H1 (cell line): ENCODE results near the gene WFIKKN1. TPM values are rescaled to one million over a fixed set of nuclear protein-coding genes. Genes with fewer than 3 reads are reported as not detected.

Experiments used
- RBBP5 ChIP-seq: IDR thresholded peaks from 2 replicates; pipeline ENCODE4 v1.7.1; 2012; ENCODE audit warnings: low read depth, mild to moderate bottlenecking, inconsistent platforms, low read length, moderate library complexity, borderline replicate concordance
- polyA plus RNA-seq, 7 experiments: library from polyadenylated mRNA; depleted of rRNA in 3 of 7; stranded (reverse) in 5 of 7; unstranded in 2 of 7; fragments of >200 nt in 5 of 7; fragments of 200-250 nt in 2 of 7; gene quantifications; 1 replicate in 5 of 7; 2 replicates in 1 of 7; 4 replicates in 1 of 7; pipeline versions ENCODE4 v1.2.1 to v1.2.3, GENCODE V29; 2011 to 2013; ENCODE audit warnings: missing spikeins in 2 of 7, mixed read lengths in 2 of 7
- total RNA-seq: library from RNA; stranded (reverse); fragmentation: NEBNext Ultra II Directional; extraction: Animal tissue kit (Norgen Biotek cat#: 25700); gene quantifications from 2 replicates; pipeline ENCODE4 v1.2.1, GENCODE V29; 2021
- TF ChIP-seq, protein P1 (sequence below): fragments of 300-600 bp; sonication (generic); IDR thresholded peaks from 2 replicates; pipeline ENCODE4 v1.7.1; 2012; ENCODE audit warnings: low read length, moderate library complexity, mild to moderate bottlenecking, inconsistent platforms; ENCODE audit not compliant: insufficient replicate concordance

Gene WFIKKN1
- total and polyA plus RNA-seq, 2 of the 8 experiments (the other 6 are each of a cell fraction or from before 2014, with no cell fraction given), result 11.4 to 15.8 TPM

DNA sequence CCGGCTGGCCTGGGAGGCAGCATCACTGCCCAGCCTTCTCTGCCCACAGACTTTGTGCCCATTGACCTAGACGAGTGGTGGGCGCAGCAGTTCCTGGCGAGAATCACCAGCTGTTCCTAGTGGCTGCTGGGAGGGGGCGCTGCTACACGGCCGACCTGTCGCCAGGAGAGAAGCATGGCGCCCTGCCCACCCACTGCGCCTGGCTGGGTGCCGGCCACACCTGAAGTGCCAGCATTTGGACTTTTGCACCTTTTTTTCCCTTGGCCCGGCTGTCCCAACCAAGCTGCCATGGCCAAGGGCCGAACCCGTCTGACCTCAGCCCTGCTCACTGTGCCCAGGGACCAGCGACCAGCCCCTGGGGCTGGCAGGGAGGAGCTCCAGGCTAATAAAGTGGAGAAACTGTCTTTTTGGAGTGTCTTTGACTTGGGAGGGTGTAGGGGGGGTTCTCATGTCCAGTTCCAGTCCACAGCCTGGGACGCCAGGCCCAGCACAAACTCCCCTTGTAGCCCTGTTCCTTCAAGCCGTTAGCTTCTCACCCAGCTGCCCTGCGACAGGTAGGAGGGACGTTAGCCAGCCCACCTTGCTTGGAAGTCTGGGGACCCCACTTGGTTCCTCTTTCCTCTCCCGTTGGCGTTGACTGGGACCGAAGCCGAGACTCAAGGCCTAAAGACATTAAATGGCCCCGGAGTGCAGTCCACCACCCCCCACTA lies 17.4 kb downstream of the WFIKKN1 start (continued):
- TF ChIP-seq, protein P1, sequence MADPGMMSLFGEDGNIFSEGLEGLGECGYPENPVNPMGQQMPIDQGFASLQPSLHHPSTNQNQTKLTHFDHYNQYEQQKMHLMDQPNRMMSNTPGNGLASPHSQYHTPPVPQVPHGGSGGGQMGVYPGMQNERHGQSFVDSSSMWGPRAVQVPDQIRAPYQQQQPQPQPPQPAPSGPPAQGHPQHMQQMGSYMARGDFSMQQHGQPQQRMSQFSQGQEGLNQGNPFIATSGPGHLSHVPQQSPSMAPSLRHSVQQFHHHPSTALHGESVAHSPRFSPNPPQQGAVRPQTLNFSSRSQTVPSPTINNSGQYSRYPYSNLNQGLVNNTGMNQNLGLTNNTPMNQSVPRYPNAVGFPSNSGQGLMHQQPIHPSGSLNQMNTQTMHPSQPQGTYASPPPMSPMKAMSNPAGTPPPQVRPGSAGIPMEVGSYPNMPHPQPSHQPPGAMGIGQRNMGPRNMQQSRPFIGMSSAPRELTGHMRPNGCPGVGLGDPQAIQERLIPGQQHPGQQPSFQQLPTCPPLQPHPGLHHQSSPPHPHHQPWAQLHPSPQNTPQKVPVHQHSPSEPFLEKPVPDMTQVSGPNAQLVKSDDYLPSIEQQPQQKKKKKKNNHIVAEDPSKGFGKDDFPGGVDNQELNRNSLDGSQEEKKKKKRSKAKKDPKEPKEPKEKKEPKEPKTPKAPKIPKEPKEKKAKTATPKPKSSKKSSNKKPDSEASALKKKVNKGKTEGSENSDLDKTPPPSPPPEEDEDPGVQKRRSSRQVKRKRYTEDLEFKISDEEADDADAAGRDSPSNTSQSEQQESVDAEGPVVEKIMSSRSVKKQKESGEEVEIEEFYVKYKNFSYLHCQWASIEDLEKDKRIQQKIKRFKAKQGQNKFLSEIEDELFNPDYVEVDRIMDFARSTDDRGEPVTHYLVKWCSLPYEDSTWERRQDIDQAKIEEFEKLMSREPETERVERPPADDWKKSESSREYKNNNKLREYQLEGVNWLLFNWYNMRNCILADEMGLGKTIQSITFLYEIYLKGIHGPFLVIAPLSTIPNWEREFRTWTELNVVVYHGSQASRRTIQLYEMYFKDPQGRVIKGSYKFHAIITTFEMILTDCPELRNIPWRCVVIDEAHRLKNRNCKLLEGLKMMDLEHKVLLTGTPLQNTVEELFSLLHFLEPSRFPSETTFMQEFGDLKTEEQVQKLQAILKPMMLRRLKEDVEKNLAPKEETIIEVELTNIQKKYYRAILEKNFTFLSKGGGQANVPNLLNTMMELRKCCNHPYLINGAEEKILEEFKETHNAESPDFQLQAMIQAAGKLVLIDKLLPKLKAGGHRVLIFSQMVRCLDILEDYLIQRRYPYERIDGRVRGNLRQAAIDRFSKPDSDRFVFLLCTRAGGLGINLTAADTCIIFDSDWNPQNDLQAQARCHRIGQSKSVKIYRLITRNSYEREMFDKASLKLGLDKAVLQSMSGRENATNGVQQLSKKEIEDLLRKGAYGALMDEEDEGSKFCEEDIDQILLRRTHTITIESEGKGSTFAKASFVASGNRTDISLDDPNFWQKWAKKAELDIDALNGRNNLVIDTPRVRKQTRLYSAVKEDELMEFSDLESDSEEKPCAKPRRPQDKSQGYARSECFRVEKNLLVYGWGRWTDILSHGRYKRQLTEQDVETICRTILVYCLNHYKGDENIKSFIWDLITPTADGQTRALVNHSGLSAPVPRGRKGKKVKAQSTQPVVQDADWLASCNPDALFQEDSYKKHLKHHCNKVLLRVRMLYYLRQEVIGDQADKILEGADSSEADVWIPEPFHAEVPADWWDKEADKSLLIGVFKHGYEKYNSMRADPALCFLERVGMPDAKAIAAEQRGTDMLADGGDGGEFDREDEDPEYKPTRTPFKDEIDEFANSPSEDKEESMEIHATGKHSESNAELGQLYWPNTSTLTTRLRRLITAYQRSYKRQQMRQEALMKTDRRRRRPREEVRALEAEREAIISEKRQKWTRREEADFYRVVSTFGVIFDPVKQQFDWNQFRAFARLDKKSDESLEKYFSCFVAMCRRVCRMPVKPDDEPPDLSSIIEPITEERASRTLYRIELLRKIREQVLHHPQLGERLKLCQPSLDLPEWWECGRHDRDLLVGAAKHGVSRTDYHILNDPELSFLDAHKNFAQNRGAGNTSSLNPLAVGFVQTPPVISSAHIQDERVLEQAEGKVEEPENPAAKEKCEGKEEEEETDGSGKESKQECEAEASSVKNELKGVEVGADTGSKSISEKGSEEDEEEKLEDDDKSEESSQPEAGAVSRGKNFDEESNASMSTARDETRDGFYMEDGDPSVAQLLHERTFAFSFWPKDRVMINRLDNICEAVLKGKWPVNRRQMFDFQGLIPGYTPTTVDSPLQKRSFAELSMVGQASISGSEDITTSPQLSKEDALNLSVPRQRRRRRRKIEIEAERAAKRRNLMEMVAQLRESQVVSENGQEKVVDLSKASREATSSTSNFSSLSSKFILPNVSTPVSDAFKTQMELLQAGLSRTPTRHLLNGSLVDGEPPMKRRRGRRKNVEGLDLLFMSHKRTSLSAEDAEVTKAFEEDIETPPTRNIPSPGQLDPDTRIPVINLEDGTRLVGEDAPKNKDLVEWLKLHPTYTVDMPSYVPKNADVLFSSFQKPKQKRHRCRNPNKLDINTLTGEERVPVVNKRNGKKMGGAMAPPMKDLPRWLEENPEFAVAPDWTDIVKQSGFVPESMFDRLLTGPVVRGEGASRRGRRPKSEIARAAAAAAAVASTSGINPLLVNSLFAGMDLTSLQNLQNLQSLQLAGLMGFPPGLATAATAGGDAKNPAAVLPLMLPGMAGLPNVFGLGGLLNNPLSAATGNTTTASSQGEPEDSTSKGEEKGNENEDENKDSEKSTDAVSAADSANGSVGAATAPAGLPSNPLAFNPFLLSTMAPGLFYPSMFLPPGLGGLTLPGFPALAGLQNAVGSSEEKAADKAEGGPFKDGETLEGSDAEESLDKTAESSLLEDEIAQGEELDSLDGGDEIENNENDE, result no peak
- TF ChIP-seq RBBP5, result no peak
- TF ChIP-seq, all 59 proteins: peak for 6
